ENCODE data around the gene NOC4L. TPM values are rescaled to one million over a fixed set of nuclear protein-coding genes. Genes with fewer than 3 reads are reported as not detected.

The NOC4L gene
- total RNA-seq, 1 experiment from 2014 or later: 36.5 TPM

DNA sequence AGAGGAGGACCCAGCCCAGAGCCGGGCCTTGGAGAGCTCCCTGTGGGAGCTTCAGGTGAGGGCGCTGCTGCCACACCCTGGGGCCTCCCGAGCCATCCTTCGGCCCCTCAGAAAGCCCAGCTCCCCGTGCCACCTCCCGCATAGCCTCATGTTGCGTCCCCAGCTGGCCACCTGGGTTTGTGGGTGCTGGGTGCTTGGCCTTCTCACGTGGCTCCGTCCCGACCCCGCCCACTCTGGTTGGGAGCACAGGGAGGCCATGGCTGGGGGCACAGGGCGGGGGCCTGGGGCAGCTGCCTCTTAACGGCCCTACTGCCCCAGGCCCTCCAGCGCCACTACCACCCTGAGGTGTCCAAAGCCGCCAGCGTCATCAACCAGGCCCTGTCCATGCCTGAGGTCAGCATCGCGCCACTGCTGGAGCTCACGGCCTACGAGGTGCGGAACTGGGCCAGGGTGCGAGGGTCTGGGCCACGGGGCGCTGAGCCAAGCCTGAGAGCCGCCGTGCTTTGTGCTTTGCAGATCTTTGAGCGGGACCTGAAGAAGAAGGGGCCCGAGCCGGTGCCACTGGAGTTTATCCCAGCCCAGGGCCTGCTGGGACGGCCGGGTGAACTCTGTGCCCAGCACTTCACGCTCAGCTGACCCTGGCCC is 7.6 kb downstream of the NOC4L start:
- H3K27me3 Mint-ChIP-seq (ENCODE audit: low read depth): peaks cover 5% of the 10 kb centered on the region
- Histone ChIP-seq H3K27ac (ENCODE audit: insufficient read length, low read depth, low read length) (no peak overlapping the region), H2AFZ (ENCODE audit: low read length) (no peak overlapping the region), H4K91ac (ENCODE audit: insufficient read length, low read depth, low read length) (no peak overlapping the region), H4K8ac (replicated peaks; ENCODE audit: insufficient read length, low read depth, low read length) (no peak overlapping the region), H2BK12ac (ENCODE audit: insufficient read length, low read depth, low read length) (no peak overlapping the region), H3K23ac (ENCODE audit: insufficient read length, low read depth, low read length) (no peak overlapping the region), H3K79me1 (ENCODE audit: insufficient read depth, low read depth, low read length, poor library complexity, severe bottlenecking) (no peaks in the 10 kb centered on the region), H2BK5ac (ENCODE audit: insufficient read length, low read length) (no peak overlapping the region), H3K79me2 (ENCODE audit: insufficient read depth, low read length) (no peaks in the 10 kb centered on the region), H3K56ac (ENCODE audit: insufficient read length, low read depth, low read length) (no peak overlapping the region), H3K18ac (ENCODE audit: insufficient read length, low read depth, low read length) (no peak overlapping the region), H2BK15ac (ENCODE audit: low read depth, low read length) (no peak overlapping the region), H3K27me3 (ENCODE audit: insufficient read depth, low read length) (no peaks in the 10 kb centered on the region), H3K4me2 (ENCODE audit: insufficient read depth, insufficient read length, low read length) (no peak overlapping the region), H3K23me2 (ENCODE audit: insufficient read length, low read depth, low read length, poor library complexity, severe bottlenecking) (no peaks in the 10 kb centered on the region), H2BK20ac (ENCODE audit: low read depth, low read length, poor library complexity, severe bottlenecking) (no peak overlapping the region), H4K5ac (ENCODE audit: insufficient read length, low read depth, low read length) (no peak overlapping the region), H3K14ac (ENCODE audit: insufficient read depth, low read length) (no peak overlapping the region), H3K4ac (ENCODE audit: low read depth, low read length) (no peak overlapping the region), H3K9me3 (ENCODE audit: control insufficient read depth, low read depth, low read length) (peaks cover 10% of the 10 kb centered on the region), H3K9ac (ENCODE audit: extremely low read depth, insufficient read length, low read length) (no peak overlapping the region), H2BK120ac (ENCODE audit: low read depth, low read length, poor library complexity, severe bottlenecking) (no peak overlapping the region), H4K20me1 (ENCODE audit: control insufficient read depth, insufficient read depth, insufficient read length) (no peaks in the 10 kb centered on the region), H2AK5ac (ENCODE audit: insufficient read length, low read length) (no peak overlapping the region), H3T11ph (ENCODE audit: low read length) (no peak overlapping the region), H3K4me1 (ENCODE audit: insufficient read depth, low read length) (no peaks in the 10 kb centered on the region)
- H3K27ac Mint-ChIP-seq: no peak overlapping the region
- peaks cover 7 to 11% (median 9%) of the 10 kb centered on the region in 3 experiments for H3K36me3 Mint-ChIP-seq (ENCODE audit: insufficient read depth in 1 of 3, low read depth in 3 of 3)
- H3K4me1 Mint-ChIP-seq: no peaks in the 10 kb centered on the region
- TF ChIP-seq, protein P1, sequence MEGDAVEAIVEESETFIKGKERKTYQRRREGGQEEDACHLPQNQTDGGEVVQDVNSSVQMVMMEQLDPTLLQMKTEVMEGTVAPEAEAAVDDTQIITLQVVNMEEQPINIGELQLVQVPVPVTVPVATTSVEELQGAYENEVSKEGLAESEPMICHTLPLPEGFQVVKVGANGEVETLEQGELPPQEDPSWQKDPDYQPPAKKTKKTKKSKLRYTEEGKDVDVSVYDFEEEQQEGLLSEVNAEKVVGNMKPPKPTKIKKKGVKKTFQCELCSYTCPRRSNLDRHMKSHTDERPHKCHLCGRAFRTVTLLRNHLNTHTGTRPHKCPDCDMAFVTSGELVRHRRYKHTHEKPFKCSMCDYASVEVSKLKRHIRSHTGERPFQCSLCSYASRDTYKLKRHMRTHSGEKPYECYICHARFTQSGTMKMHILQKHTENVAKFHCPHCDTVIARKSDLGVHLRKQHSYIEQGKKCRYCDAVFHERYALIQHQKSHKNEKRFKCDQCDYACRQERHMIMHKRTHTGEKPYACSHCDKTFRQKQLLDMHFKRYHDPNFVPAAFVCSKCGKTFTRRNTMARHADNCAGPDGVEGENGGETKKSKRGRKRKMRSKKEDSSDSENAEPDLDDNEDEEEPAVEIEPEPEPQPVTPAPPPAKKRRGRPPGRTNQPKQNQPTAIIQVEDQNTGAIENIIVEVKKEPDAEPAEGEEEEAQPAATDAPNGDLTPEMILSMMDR (conservative IDR thresholded peaks at IDR 0.05): no peak
- no CpG with 5 or more reads among the region's 32 CpGs for WGBS (ENCODE audit: extremely low coverage, insufficient read length, low lambda C conversion rate)
- H3K9me3 Mint-ChIP-seq: no peaks in the 10 kb centered on the region
- no peak overlapping the region for H3K4me3 Mint-ChIP-seq
- no peak for DNase-seq
